AG04450 (cell line): ENCODE results near the gene DDX51. TPM values are rescaled to one million over a fixed set of nuclear protein-coding genes. Genes with fewer than 3 reads are reported as not detected.

Experiments
- CTCF ChIA-PET: fragments of 300-600, 350-600 bp; formaldehyde crosslinking; extraction: SDS; loops from one replicate; lab custom pipeline; 2022; ENCODE audit warnings: antibody characterized with exemption, inconsistent platforms; lab: Charles Lee
- POLR2A ChIA-PET: fragments of 350-600 bp; formaldehyde crosslinking; extraction: SDS; loops from one replicate; lab custom pipeline; 2021; ENCODE audit warnings: antibody characterized with exemption, inconsistent platforms; lab: Yijun Ruan, JAX
- DNase-seq: peaks from one replicate; pipeline ENCODE4 v3.0.0-alpha.2; 2011; ENCODE audit warnings: low read depth, low spot score
- H3K27ac ChIP-seq: one replicate; pipeline ENCODE4 v1.5.1; 2012; ENCODE audit warnings: low read depth, low read length, control low read depth
- H3K27me3 ChIP-seq: one replicate; pipeline ENCODE4 v1.6.0; 2012; ENCODE audit warnings: low read length; ENCODE audit not compliant: control insufficient read depth, insufficient read depth
- H3K4me3 ChIP-seq: 2 replicates; pipeline ENCODE4 v1.5.1; 2011; ENCODE audit warnings: mild to moderate bottlenecking, low read depth, low read length, control low read depth
- H3K9me3 ChIP-seq: 2 replicates; pipeline ENCODE4 v1.5.1; 2012; ENCODE audit warnings: low read length; ENCODE audit not compliant: control insufficient read depth, insufficient read depth
- CTCF ChIP-seq: IDR thresholded peaks from 2 replicates; pipeline ENCODE4 v1.5.1; 2011; ENCODE audit warnings: low read depth, low read length, control low read depth, inconsistent platforms
- polyA plus RNA-seq: library from polyadenylated mRNA; depleted of rRNA; stranded (reverse); fragments of >200 nt; gene quantifications from 2 replicates; pipeline ENCODE4 v1.2.3, GENCODE V29; 2011

DDX51 gene
- polyA plus RNA-seq, 1 experiment = 4.5 TPM

- ChIA-PET POLR2A (no interaction called here), CTCF (no interaction called here)
- Histone ChIP-seq H3K27me3 (peaks cover 6% of the 10 kb centered on the region), H3K27ac (no peak overlapping the region), H3K4me3 (no peak overlapping the region), H3K9me3 (peaks cover 34% of the 10 kb centered on the region; the same call in 1 of the 2 replicates)
- no peak for TF ChIP-seq CTCF
- no peak for DNase-seq
Measured at GRCh38 chr12:132157733-132158409, 13.8 kb upstream of the DDX51 start.

- no peak for DNase-seq
- Histone ChIP-seq H3K4me3 (no peak overlapping the region), H3K9me3 (peaks cover 32% of the 10 kb centered on the region; the same call in 1 of the 2 replicates), H3K27me3 (peaks cover 6% of the 10 kb centered on the region), H3K27ac (no peak overlapping the region)
- TF ChIP-seq CTCF = no peak
- ChIA-PET POLR2A (no interaction called here), CTCF (no interaction called here)
Measured at GRCh38 chr12:132156573-132157325, 12.6 kb upstream of the DDX51 start.

- ChIA-PET POLR2A (no interaction called here), CTCF (no interaction called here)
- no peak overlapping the region for H3K27ac ChIP-seq
- H3K9me3 ChIP-seq = peaks cover 24% of the 10 kb centered on the region; the same call in 1 of the 2 replicates
- TF ChIP-seq CTCF = no peak
- no peak overlapping the region for H3K4me3 ChIP-seq
- DNase-seq = no peak
- H3K27me3 ChIP-seq = peaks cover 6% of the 10 kb centered on the region
Measured at GRCh38 chr12:132155771-132156572, 11.9 kb upstream of the DDX51 start.

- CTCF ChIA-PET = no interaction called here
Measured at GRCh38 chr12:132154941-132155770, 11.0 kb upstream of the DDX51 start.

More at GRCh38 chr12:132154941-132155770, 11.0 kb upstream of the DDX51 start:
- Histone ChIP-seq H3K4me3 (no peak overlapping the region), H3K27me3 (peaks cover 2% of the 10 kb centered on the region), H3K27ac (no peak overlapping the region), H3K9me3 (peaks cover 22% of the 10 kb centered on the region; the same call in 1 of the 2 replicates)
- no peak for DNase-seq
- POLR2A ChIA-PET = no interaction called here
- no peak for TF ChIP-seq CTCF
